ENCODE data around the gene STPG3. TPM values are rescaled to one million over a fixed set of nuclear protein-coding genes. Genes with fewer than 3 reads are reported as not detected.

The STPG3 gene
- total RNA-seq, 2 experiments from 2014 or later, result not detected

DNA sequence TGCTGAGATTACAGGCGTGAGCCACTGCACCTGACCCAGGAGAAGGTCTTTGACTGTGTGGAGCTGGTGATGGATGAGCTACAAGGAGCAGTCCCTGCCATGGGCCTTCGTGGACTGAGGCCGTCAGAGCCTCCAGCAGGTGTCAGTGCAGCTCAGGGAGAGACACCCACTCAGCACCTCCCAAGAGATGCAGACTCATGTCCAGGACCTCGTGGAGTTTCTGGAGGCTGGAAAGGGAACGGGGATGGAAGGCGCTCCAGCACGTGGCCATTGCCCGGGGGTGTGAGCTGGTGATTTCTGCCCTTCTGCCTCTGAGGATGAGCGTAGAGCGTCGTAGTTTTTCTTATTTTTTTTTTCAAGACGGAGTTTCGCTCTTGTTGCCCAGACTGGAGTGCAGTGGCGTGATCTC, 35.9 kb downstream of the STPG3 start:
- ChIA-PET POLR2A (interaction anchor here (0.8 to 1.4 kb wide), 3 partner anchors 10 to 30 kb away, joined by 3 to 4 read pairs (median 3); partner anchors contain the start of gene TOR4A), CTCF (interaction anchor here (0.6 to 1.8 kb wide), 17 partner anchors 14 to 254 kb away, joined by 3 to 8 read pairs (median 3); partner anchors contain the start of genes EXD3, NOXA1 and NRARP)
- Mint-ChIP-seq H3K27ac (no peak overlapping the region), H3K27me3 (peaks cover 6% of the 10 kb centered on the region), H3K9me3 (no peaks in the 10 kb centered on the region), H3K36me3 (ENCODE audit: low read depth) (no peaks in the 10 kb centered on the region), H3K4me1 (ENCODE audit: low read depth) (no peaks in the 10 kb centered on the region), H3K4me3 (no peak overlapping the region)
- intact Hi-C loops (cut with micrococcal nuclease), result no loop called here
- DNase-seq, result peak; percentile 53
- peak; percentile 71 for ATAC-seq
- TF ChIP-seq, protein P1, sequence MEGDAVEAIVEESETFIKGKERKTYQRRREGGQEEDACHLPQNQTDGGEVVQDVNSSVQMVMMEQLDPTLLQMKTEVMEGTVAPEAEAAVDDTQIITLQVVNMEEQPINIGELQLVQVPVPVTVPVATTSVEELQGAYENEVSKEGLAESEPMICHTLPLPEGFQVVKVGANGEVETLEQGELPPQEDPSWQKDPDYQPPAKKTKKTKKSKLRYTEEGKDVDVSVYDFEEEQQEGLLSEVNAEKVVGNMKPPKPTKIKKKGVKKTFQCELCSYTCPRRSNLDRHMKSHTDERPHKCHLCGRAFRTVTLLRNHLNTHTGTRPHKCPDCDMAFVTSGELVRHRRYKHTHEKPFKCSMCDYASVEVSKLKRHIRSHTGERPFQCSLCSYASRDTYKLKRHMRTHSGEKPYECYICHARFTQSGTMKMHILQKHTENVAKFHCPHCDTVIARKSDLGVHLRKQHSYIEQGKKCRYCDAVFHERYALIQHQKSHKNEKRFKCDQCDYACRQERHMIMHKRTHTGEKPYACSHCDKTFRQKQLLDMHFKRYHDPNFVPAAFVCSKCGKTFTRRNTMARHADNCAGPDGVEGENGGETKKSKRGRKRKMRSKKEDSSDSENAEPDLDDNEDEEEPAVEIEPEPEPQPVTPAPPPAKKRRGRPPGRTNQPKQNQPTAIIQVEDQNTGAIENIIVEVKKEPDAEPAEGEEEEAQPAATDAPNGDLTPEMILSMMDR (IDR thresholded peaks at IDR 0.05), result no peak

DNA sequence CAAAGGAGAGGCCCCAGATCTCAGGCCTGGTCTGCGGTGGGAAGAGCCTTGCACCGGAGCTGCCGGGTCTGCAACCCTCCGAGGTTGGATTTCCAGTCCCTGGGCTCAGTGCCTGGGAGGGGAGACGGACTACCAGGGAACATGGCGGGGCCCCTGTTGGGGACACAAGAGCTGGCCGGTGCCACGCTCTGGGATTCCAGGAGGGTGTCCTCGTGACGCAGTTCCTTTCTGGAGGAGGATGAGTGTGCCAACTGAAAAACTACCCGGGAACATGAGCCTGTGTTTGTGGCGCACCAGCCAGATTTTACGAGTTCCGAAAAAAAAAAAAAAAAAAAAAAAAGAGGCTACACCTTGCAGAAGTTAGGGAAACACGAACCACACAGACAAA, 42.0 kb downstream of the STPG3 start:
- intact Hi-C loops (cut with micrococcal nuclease), result loop anchor here (10.0 kb wide), 1 partner anchor 112 kb away; no protein-coding TSS in a partner anchor
- POLR2A ChIA-PET, result interaction anchor here (1.1 kb wide), 1 partner anchor 13 kb away, joined by 3 read pairs; no protein-coding TSS in a partner anchor

DNA sequence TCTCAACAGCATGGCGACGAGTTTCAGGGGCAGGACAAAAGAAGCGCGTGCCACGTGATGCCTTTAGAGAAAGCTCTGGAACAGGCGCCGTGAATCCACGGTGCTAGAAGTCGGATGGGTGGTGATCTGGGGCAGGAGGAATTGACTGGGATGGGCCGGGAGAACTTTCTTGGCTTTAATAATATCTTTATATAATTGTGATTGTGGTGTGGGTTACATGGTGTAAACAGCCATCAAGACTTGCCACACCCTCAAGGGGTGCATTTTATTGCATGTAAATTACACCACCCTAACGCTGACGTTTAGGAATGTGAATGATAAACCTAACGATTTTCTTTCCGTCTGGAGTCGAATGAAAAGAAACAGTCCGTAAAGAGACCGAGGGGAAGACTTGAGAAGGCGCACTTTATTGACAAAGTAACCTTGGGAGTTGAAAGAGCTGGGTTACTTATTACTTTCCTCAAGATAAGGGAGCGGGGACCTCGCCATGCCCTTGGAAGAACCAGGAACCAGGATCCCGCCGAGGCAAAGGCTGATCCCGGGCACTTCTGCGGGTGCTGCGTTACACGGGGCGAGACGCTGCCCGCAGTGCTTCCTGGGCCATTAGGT, 42.5 kb downstream of the STPG3 start:
- no peaks in the 10 kb centered on the region for H3K36me3 Mint-ChIP-seq (ENCODE audit: low read depth)
- H3K27ac Mint-ChIP-seq, result no peak overlapping the region
- intact Hi-C loops (cut with micrococcal nuclease), result loop anchor here (10.0 kb wide), 1 partner anchor 111 kb away; no protein-coding TSS in a partner anchor
- ATAC-seq (no peak), DNase-seq (no peak)
- H3K4me3 Mint-ChIP-seq, result no peak overlapping the region
- TF ChIP-seq, protein P1 (IDR thresholded peaks at IDR 0.05), result no peak
- H3K9me3 Mint-ChIP-seq, result no peaks in the 10 kb centered on the region
- peaks cover 3% of the 10 kb centered on the region for H3K4me1 Mint-ChIP-seq (ENCODE audit: low read depth)
- H3K27me3 Mint-ChIP-seq, result peaks cover 33% of the 10 kb centered on the region
- ChIA-PET CTCF (interaction anchor here (1.5 kb wide), 2 partner anchors 129 to 150 kb away, joined by 3 to 4 read pairs; partner anchors contain the start of gene EXD3), POLR2A (interaction anchor here (1.1 kb wide), 1 partner anchor 13 kb away, joined by 3 read pairs; no protein-coding TSS in a partner anchor)

More for the DNA sequence above, 42.0 kb downstream of the STPG3 start:
- TF ChIP-seq, protein P1 (IDR thresholded peaks at IDR 0.05), result no peak
- Mint-ChIP-seq H3K27ac (no peak overlapping the region), H3K4me3 (no peak overlapping the region), H3K27me3 (peaks cover 29% of the 10 kb centered on the region), H3K9me3 (no peaks in the 10 kb centered on the region), H3K4me1 (ENCODE audit: low read depth) (peaks cover 3% of the 10 kb centered on the region), H3K36me3 (ENCODE audit: low read depth) (no peaks in the 10 kb centered on the region)
- no peak for DNase-seq
- CTCF ChIA-PET, result interaction anchor here (1.5 kb wide), 1 partner anchor 130 kb away, joined by 3 read pairs; the partner anchor contains the start of gene EXD3
- ATAC-seq, result no peak

DNA sequence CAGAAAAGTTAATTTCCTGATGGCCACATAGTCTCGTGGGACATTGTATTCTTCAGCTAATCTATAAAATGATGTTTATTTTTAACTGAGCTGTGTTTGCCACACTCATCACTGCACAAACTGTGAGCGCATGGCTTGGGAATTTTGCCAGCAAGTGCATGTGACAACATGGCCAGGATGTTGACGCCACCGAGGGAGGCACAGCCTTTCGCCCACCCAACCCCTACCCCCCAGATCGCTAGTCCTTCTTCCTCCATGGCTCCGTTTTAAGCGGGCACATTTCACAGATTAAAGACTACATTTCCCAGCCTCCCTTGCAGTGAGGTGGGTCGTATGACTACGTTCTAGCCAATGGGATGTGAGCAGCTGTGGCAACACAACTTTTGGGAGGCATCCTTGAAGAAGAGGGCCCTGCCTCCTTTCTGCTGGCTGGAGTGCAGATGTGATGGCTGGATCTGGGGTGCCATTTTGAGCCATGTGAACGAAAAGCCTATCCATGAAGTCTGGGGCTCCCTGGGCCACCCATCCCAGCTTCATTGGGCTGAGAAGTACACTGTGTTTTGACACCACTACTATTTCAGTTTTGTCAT, 43.1 kb downstream of the STPG3 start:
- Mint-ChIP-seq H3K4me3 (no peak overlapping the region), H3K9me3 (no peaks in the 10 kb centered on the region), H3K4me1 (ENCODE audit: low read depth) (peaks cover 3% of the 10 kb centered on the region), H3K36me3 (ENCODE audit: low read depth) (no peaks in the 10 kb centered on the region), H3K27ac (no peak overlapping the region), H3K27me3 (peaks cover 34% of the 10 kb centered on the region)
- TF ChIP-seq, protein P1 (IDR thresholded peaks at IDR 0.05), result no peak
- peak; percentile 52 for DNase-seq
- ChIA-PET POLR2A (interaction anchor here (1.1 kb wide), 1 partner anchor 14 kb away, joined by 3 read pairs; no protein-coding TSS in a partner anchor), CTCF (interaction anchor here (0.8 to 1.5 kb wide), 3 partner anchors 11 to 149 kb away, joined by 3 to 4 read pairs (median 3); partner anchors contain the start of gene EXD3)
- intact Hi-C loops (cut with micrococcal nuclease), result loop anchor here (10.0 kb wide), 1 partner anchor 111 kb away; no protein-coding TSS in a partner anchor
- ATAC-seq, result peak; percentile 69

All from activated CD8-positive, alpha-beta T cell treated with anti-CD3 and anti-CD28 coated beads for 36 hours (primary cell).